HG02610 (cell line): Measurements from ENCODE around the gene LENG1.
"Not testable (repeated sequence)": the region's sequence is repeated elsewhere in the genome, so short reads cannot be mapped to it uniquely, and the experiment has no call there.

ENCODE experiments used
- ATAC-seq: cut with Tn5 transposase; IDR thresholded peaks from one replicate; pipeline ENCODE4 v1.9.1; 2021; ENCODE audit warnings: mild to moderate bottlenecking, moderate library complexity; ENCODE audit not compliant: unreplicated experiment

LENG1 gene

DNA sequence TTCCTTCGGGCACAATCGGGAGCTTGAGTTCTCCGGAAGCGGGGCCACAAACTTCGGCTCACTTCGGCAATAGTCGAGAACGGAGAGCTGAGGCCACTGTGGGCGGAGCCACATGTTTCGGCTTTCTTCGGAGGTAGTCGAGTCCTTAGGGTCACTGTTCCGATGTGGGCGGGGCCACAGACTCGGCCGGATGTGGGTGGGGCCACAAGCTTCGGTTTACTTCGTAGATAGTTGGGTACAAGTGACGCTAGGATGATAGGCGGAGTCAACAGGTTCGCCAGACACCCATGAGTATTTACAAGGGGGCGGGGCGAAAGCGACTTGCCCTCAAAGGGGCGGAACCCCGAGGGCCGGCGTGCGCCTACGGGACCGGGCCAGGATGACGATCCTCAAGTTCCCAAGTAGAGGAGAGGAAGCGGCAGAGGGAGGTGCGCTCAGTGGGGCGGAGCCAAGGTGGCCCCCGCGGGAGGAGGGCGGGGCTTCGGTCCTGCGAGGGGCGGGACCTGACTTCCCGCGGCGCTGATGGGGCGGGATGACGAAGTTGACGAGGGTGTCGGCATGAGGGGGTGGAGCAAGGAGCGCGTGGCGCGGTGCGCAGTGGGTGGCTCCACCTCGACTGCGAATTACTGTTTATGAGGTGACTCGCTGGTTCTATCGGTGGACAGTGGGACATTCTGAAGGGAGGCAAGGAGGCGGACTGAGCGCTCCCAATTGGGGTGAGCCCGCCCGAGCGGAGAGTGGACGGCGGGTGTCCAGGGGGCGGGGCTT is 30.4 kb upstream of the LENG1 start:
- ATAC-seq, result peak; percentile 48

DNA sequence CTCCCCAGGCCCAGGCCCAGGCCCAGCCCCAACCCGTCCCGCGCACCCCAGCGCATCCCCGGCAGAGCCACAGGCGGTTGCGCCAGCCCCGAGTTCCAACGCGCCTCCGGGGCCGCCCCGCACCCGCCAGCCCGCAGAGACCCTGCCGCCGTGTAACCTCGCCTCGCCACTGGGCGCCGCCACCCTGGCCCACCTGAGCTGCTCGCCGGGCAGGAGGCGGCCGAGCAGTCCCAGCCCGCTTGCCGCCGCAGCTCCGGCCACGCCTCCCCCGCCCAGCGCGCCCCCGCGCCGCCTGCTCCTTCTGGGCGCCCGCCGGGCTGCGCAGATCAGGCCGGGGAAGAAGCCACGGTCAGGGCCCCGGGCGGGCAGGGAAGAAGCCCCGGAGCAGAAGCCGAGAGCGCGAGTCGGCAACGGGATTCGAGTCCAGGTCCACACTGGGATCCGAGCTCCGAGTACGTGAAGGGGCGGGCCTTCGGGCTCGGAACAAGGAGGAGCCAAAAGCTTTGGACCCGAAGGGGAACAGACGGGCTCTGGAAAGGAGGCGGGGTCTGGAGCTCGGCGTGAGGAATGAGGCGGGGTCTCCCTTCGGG is 29.7 kb upstream of the LENG1 start, which contains the start of gene MBOAT7:
TSS of gene MBOAT7 (minus strand) at position 436 of the 590 bp plus-strand sequence. CDS start 1,072 bp downstream, outside the sequence.
- ATAC-seq, result peak; percentile 8

DNA sequence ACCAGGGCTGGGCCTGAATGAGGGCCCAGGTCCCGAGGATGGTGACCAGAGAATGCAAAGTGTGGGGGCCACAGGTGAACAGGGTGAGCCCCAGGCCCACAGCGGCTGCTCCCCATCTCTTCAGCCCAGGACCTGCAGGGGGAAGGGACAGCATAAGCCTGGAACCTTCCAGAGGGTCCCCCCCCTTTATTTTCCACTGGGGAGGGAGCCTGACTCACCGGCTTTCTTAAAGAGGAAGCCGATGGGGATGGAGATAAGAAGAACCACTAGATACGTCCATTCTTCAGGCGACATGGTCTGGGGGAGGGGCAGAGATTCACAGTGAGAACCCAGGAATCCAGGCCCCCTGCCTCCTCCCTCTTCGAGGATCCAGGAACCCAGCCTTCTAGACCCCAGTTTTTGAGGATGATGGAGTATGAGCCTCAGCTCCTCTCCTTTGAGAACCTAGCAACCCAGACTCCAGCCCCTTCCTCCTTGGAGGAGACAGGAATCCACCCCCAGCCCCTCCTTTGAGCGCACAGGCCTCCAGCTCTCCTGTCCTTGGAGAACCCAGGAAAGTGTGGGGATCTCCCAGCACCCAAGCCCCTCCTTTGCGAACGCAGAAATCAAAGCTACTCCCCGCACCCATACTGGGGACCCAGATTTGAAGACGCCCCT is 28.8 kb upstream of the LENG1 start:
- no peak for ATAC-seq

DNA sequence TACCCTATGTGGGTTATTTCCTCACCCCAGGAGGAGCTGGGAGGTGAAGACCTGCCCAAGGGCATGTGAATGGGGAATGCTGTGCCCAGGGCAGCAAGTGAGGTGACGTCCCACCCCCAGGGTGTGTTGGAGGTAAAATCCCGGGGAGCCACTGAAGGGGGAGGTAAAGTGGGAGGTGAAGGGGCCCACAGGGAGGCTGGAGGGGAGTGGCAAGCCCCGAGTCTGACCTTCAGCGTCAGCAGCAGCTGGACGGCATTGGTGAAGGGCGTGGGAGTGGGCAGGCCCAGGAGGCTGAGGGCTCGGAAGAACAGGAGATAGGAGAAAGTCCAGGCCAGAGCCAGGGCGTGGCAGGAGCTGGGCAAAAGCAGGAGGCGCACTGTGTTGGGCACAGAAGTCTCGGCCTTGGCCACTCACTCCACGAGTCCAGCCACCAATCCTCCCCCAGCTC is 27.4 kb upstream of the LENG1 start:
- ATAC-seq, result no peak

- ATAC-seq, result no peak
Observed at GRCh38 chr19:54186351-54186750, 26.8 kb upstream of the LENG1 start.

- no peak for ATAC-seq
Observed at GRCh38 chr19:54183431-54183830, 23.9 kb upstream of the LENG1 start.

GRCh38 chr19:54181894-54182293 is 22.4 kb upstream of the LENG1 start:
- ATAC-seq, result not testable (repeated sequence)

DNA sequence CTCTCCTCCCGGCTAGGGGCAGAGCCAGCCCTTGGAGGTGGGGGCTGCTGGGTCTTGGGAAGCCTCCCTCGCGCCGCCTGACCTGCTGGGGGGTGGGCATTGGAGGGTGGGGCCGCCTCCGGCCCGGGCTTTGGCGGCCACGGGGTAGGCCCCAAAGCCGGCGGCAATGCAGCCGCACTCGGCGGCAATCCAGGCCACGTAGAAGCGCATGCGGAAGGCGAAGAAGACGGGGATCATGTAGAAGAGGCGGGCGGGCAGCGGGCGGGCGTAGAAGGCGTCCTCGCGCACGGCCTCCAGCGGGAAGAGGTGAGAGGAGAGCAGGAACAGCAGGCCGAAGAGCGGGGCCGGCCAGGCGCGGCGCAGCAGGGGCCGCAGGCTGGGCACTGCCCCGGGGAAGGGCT is 21.2 kb upstream of the LENG1 start:
- ATAC-seq, result no peak

DNA sequence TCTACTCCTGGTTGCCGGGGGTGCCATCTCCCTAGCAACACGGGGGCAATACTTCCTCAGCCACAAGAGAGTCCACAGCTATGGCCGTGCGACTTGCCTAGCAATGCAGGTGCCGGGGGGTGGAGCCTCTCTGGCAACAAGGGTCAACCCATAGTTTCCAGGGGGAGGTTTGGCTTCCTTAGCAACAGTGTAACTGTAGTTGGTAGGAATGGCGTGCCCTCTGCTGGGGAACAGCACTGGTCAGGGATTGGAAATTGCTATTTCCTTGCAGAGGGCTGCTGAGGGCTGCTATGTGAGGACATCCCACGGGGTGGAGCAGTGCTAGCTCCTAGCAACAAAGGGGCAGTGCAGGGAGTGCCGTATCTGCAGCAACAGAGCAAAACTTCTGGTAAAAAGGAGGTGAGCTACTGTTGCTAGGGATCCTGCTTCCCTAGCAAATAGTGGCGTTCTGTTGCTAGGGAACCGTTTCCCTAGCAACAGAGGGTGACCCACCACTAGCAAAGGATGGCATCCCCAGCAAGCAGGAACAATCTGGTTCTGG is 20.5 kb upstream of the LENG1 start:
- no peak for ATAC-seq

DNA sequence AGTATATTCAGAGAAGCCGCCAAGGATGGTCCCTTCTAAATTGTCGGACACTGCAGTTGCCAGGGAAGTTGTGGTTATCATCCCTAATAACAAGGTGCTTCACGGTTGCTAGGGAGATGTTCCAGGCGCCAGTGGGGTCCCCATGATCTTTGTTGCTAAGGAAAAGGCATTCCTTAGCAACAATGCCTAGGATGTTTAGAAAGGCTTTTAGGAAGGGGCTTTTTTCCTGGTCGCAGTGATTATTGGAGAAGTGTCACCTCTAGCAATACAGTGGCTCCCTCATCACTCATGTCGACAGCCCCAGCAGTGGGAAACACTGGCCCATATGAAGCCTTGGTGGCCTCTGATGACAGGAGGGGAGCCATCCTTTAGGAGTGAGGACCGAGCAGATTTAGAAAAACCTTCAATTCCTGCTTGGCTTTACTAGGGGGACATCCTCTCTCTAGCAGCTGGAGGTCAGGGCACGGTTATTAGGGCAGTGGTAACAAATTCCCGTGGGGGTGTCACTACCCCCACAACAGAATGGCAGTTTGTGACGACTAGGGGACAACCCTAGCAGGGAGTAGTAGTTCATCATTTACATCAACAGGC is 19.8 kb upstream of the LENG1 start:
- ATAC-seq, result no peak

- no peak for ATAC-seq
Observed at GRCh38 chr19:54178581-54179261, 19.2 kb upstream of the LENG1 start.

GRCh38 chr19:54173951-54174834 is 14.7 kb upstream of the LENG1 start:
- no peak for ATAC-seq

- ATAC-seq, result no peak
Observed at GRCh38 chr19:54173359-54173699, 13.8 kb upstream of the LENG1 start.

DNA sequence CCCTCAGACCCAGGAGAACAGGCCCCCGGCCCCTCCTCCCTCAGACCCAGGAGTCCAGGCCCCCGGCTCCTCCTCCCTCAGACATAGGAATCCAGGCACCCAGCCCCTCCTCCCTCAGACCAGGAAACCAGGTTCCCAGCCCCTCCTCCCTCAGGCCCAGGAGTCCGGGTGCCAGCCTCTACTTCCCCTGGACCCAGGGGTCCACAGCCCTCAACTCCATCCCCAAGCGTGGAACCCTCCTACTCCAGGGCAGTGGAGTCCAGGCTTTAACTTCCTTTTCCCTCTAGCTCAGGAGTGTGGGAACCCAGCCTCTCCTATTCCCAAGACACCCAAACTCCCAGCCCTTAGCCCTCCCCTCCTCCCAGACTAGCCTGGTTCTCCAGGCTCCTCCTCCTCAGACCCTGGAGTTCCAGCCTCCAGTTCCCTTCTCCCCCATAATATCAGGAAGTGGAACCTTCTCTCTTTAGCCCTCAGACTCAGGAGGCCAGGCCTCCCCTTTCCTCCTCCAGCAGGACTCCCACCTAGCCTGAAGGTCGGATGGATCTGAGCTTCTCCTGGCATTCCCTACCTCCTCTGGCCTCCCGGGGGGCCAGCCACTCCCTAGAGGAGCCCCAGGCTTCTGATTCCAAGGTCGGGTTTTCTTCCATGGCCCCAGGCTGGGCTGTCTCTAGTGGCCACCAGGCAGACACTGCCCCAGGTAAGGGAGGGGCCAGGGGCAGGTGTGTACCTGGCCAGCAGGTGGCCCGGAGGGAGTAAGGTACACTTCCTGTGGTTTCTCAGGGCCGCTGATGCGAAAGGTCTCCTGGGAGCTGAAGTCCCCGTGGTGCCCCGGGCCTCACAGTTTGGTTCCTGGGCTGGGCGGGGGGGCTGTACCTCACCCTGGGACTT is 13.2 kb upstream of the LENG1 start, which contains the start of gene TMC4:
TSS of gene TMC4 (minus strand) at position 690 of the 888 bp plus-strand sequence. CDS start at position 647, 43 bp downstream.
- no peak for ATAC-seq

DNA sequence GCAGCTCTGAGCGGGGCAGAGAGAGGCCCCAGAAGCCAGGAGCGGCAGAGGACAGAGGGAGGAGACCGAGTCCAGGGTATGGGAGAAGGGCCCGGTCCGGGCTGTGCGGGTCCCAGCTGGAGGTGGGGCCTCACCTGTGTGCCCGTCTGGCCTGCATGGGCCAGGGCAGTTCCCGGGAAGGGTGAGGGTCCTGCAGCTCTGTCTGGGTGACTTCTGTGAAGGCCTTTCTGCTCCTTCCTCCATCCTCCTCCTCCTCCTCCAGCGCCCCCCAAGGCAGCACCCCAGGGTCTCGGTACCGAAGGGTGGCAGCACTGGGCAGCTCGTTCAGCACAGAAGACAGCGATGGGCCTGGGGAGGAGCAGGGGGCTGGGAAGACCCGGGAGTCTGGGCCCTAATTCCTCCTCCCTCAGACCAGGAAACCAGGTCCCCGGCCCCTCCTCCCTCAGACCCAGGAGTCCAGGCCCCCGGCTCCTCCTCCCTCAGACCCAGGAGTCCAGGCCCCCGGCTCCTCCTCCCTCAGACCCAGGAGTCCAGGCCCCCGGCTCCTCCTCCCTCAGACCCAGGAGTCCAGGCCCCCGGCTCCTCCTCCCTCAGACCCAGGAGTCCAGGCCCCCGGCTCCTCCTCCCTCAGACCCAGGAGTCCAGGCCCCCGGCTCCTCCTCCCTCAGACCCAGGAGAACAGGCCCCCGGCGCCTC is 12.4 kb upstream of the LENG1 start:
- ATAC-seq, result not testable (repeated sequence)

DNA sequence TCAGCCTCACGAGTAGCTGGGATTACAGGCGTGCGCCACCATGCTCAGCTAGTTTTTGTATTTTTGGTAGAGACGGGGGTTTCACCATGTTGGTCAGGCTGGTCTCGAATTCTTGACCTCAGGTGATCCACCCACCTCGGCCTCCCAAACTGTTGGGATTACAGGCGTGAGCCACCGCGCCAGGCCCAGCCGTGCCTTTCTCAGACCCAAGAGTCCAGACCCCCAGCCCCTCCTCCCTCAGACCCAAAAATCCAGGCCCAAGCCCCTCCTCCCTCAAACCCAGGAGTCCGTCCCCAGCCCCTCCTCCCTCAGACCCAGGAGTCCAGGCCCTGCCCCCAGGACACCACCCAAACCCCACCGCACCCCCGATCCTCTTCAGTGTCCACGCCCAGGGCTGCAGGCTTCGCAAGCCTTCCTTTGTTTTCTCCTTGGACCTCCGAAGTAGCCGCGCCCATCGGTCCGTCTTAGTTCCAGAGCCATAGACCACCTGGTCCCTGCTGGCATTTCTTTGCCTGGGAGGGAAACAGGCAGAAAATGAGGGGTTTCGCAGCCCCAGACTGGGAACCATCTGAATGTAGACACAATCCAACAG is 9.7 kb upstream of the LENG1 start:
- no peak for ATAC-seq

- no peak for ATAC-seq
Observed at GRCh38 chr19:54168174-54168917, 8.8 kb upstream of the LENG1 start.
